ENCODE data around the gene CELF2. TPM values are rescaled to one million over a fixed set of nuclear protein-coding genes. Genes with fewer than 3 reads are reported as not detected.

Gene CELF2
- total and polyA plus RNA-seq, 2 of the 4 experiments (the other 2 are of a cell fraction), result 3.5 to 6.6 TPM

DNA sequence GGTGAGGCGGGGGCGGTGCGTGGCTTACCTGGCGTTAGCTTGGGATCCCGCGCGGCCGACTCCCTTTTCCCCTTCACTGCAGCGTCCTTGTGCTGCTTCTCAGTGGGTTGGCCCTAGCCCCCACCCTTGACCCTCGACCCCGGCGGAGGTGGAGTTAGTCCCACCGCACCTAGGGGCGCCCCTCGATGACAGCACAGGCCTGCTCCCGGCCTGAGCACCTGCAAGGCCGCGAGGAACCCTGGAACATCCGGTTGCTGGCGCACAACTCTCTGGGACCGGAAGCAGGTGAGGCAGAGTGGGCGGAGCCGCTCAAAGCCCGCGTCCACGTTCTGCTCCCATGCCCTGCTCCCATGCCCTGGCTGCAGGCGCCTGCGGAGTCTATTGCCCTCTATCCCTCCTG, 326.9 kb downstream of the CELF2 start:
- H4K5ac ChIP-seq (ENCODE audit: low read depth, low read length), result no peak overlapping the region
- no peak overlapping the region for H2BK120ac ChIP-seq (ENCODE audit: low read depth, low read length)
- H2AK5ac ChIP-seq (ENCODE audit: low read depth, low read length), result no peak overlapping the region
- H3K9me3 ChIP-seq (ENCODE audit: control insufficient read depth, insufficient read depth, low read length), result peaks cover 2% of the 10 kb centered on the region; the same call in 1 of the 2 replicates
- in situ Hi-C loops (cut with MboI; ENCODE audit: low sequenced_read_pairs) (no loop called here), intact Hi-C loops (cut with micrococcal nuclease) (no loop called here), dilution Hi-C loops (cut with HindIII; ENCODE audit: low sequenced_read_pairs, unreplicated experiment) (no loop called here)
- H3K4ac ChIP-seq (ENCODE audit: low read depth, low read length), result no peak overlapping the region
- H2AFZ ChIP-seq (replicated peaks; ENCODE audit: low read length, poor library complexity), result no peak overlapping the region
- no peak for DNase-seq
- POLR2A ChIA-PET (ENCODE audit: unreplicated experiment), result no interaction called here
- no peak overlapping the region for H2BK20ac ChIP-seq (ENCODE audit: low read depth, low read length)
- H3K18ac ChIP-seq (ENCODE audit: low read depth, low read length), result no peak overlapping the region
- H2BK15ac ChIP-seq (ENCODE audit: low read depth, low read length), result no peak overlapping the region
- no peaks in the 10 kb centered on the region for H3K79me1 ChIP-seq (ENCODE audit: low read depth in 1 of 2, low read length in 2 of 2)
- no peaks in the 10 kb centered on the region for H3K36me3 ChIP-seq (ENCODE audit: control insufficient read depth, insufficient read depth, low read length)
- H4K20me1 ChIP-seq (ENCODE audit: insufficient read depth, low read length), result no peaks in the 10 kb centered on the region
- H3K4me1 ChIP-seq (ENCODE audit: control insufficient read depth, insufficient read depth, low read length), result no peaks in the 10 kb centered on the region
- CTCF ChIA-PET, result no interaction called here
- no peak overlapping the region for H3K4me3 ChIP-seq (ENCODE audit: insufficient read depth, low read depth, low read length)
- no peak overlapping the region for H3K27ac ChIP-seq (ENCODE audit: insufficient read depth, low read length)
- no peak overlapping the region for H2AK9ac ChIP-seq (replicated peaks; ENCODE audit: low read depth, low read length, poor library complexity)
- no peak overlapping the region for H4K91ac ChIP-seq (ENCODE audit: insufficient read depth, low read depth, low read length)
- TF ChIP-seq POLR2A (IDR thresholded peaks at IDR 0.05; ENCODE audit: low read depth, low read length), result no peak
- no peak for TF ChIP-seq MAFK (IDR thresholded peaks at IDR 0.05; ENCODE audit: low read depth, low read length)
- TF ChIP-seq RFX5 (IDR thresholded peaks at IDR 0.05; ENCODE audit: low read depth, low read length), result no peak
- no peak for TF ChIP-seq BHLHE40 (IDR thresholded peaks at IDR 0.05; ENCODE audit: low read depth, low read length)
- TF ChIP-seq CHD1 (IDR thresholded peaks at IDR 0.05; ENCODE audit: low read depth, low read length), result no peak
- TF ChIP-seq MAZ (IDR thresholded peaks at IDR 0.05; ENCODE audit: borderline replicate concordance, low read depth, low read length), result no peak
- TF ChIP-seq NFE2L2 (IDR thresholded peaks at IDR 0.05; ENCODE audit: low read depth, low read length), result no peak
- TF ChIP-seq, protein P1, sequence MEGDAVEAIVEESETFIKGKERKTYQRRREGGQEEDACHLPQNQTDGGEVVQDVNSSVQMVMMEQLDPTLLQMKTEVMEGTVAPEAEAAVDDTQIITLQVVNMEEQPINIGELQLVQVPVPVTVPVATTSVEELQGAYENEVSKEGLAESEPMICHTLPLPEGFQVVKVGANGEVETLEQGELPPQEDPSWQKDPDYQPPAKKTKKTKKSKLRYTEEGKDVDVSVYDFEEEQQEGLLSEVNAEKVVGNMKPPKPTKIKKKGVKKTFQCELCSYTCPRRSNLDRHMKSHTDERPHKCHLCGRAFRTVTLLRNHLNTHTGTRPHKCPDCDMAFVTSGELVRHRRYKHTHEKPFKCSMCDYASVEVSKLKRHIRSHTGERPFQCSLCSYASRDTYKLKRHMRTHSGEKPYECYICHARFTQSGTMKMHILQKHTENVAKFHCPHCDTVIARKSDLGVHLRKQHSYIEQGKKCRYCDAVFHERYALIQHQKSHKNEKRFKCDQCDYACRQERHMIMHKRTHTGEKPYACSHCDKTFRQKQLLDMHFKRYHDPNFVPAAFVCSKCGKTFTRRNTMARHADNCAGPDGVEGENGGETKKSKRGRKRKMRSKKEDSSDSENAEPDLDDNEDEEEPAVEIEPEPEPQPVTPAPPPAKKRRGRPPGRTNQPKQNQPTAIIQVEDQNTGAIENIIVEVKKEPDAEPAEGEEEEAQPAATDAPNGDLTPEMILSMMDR (conservative IDR thresholded peaks at IDR 0.05; ENCODE audit: low read depth, low read length), result no peak
- TF ChIP-seq CEBPB (IDR thresholded peaks at IDR 0.05; ENCODE audit: low read depth, low read length), result no peak
- no peak for TF ChIP-seq MXI1 (IDR thresholded peaks at IDR 0.05; ENCODE audit: borderline replicate concordance, low read depth, low read length)
- no peak for TF ChIP-seq SMC3 (IDR thresholded peaks at IDR 0.05; ENCODE audit: low read depth, low read length)
- no peak for TF ChIP-seq RAD21 (IDR thresholded peaks at IDR 0.05; ENCODE audit: low read length)
- TF ChIP-seq, protein P2, sequence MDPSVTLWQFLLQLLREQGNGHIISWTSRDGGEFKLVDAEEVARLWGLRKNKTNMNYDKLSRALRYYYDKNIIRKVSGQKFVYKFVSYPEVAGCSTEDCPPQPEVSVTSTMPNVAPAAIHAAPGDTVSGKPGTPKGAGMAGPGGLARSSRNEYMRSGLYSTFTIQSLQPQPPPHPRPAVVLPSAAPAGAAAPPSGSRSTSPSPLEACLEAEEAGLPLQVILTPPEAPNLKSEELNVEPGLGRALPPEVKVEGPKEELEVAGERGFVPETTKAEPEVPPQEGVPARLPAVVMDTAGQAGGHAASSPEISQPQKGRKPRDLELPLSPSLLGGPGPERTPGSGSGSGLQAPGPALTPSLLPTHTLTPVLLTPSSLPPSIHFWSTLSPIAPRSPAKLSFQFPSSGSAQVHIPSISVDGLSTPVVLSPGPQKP (IDR thresholded peaks at IDR 0.05; ENCODE audit: borderline replicate concordance, low read depth, low read length), result no peak
- no peak for TF ChIP-seq RCOR1 (IDR thresholded peaks at IDR 0.05; ENCODE audit: insufficient replicate concordance, low read length)
- H4K8ac ChIP-seq (ENCODE audit: low read depth in 2 of 2, low read length in 2 of 2), result no peak overlapping the region
- no TSS peak for BruUV-seq (replicated peaks)
- H3K23ac ChIP-seq (ENCODE audit: low read depth, low read length), result no peak overlapping the region
- 82% methylated on average over 16 of the region's 28 CpGs; no CpG with 5 or more reads in 1 of the 2 experiments for WGBS, 2 experiments (ENCODE audit: extremely low coverage in 2 of 2, insufficient read length in 1 of 2)
- H3K4me2 ChIP-seq (ENCODE audit: low read depth, low read length), result no peak overlapping the region
- H3K9ac ChIP-seq (ENCODE audit: low read depth, low read length), result no peak overlapping the region
- H3K9me1 ChIP-seq (ENCODE audit: insufficient read depth, low read length), result no peaks in the 10 kb centered on the region
- no peak for ATAC-seq (ENCODE audit: low read depth)
- H2BK5ac ChIP-seq (ENCODE audit: low read depth, low read length, poor library complexity, severe bottlenecking), result no peak overlapping the region
- no peak overlapping the region for H3K56ac ChIP-seq (ENCODE audit: extremely low read depth, insufficient read depth, low read length)
- no peak overlapping the region for H3K14ac ChIP-seq (replicated peaks; ENCODE audit: low read depth, low read length)
- H3K27me3 ChIP-seq (ENCODE audit: control insufficient read depth, insufficient read depth, low read length), result no peaks in the 10 kb centered on the region; the same call in 1 of the 2 replicates
